Stimulated activated naive CD8-positive, alpha-beta T cell treated with anti-CD3 and anti-CD28 coated beads, Interleukin-15, amount 100 ng/mL, for 72 hours (primary cell): ENCODE results near the gene SLC8A1.

Experiments
- ATAC-seq: fragments of 150-1000 bp; cut with Tn5 transposase; 2 replicates; pipeline ENCODE4 v1.10.0; 2021; ENCODE audit warnings: mild to moderate bottlenecking, moderate library complexity
- DNase-seq, 2 donors: peaks; one replicate each; pipeline ENCODE4 v3.0.0; 2021 to 2022
- H3K27ac Mint-ChIP-seq, 2 donors: one replicate each; pipeline ENCODE4 v1.8.0; 2022; ENCODE audit warnings: mild to moderate bottlenecking in 2 of 2, mixed read lengths in 2 of 2, moderate library complexity in 2 of 2
- H3K27me3 Mint-ChIP-seq: one replicate; pipeline ENCODE4 v1.8.0; 2022; ENCODE audit warnings: mixed read lengths
- H3K4me1 Mint-ChIP-seq: one replicate; pipeline ENCODE4 v1.8.0; 2022; ENCODE audit warnings: mild to moderate bottlenecking, mixed read lengths
- H3K4me3 Mint-ChIP-seq, 2 donors: one replicate each; pipeline ENCODE4 v1.8.0; 2022; ENCODE audit warnings: mild to moderate bottlenecking in 2 of 2, mixed read lengths in 2 of 2, moderate library complexity in 1 of 2
- H3K9me3 Mint-ChIP-seq, 2 donors: one replicate each; pipeline ENCODE4 v1.8.0; 2022; ENCODE audit warnings: mixed read lengths in 2 of 2

SLC8A1 gene

DNA sequence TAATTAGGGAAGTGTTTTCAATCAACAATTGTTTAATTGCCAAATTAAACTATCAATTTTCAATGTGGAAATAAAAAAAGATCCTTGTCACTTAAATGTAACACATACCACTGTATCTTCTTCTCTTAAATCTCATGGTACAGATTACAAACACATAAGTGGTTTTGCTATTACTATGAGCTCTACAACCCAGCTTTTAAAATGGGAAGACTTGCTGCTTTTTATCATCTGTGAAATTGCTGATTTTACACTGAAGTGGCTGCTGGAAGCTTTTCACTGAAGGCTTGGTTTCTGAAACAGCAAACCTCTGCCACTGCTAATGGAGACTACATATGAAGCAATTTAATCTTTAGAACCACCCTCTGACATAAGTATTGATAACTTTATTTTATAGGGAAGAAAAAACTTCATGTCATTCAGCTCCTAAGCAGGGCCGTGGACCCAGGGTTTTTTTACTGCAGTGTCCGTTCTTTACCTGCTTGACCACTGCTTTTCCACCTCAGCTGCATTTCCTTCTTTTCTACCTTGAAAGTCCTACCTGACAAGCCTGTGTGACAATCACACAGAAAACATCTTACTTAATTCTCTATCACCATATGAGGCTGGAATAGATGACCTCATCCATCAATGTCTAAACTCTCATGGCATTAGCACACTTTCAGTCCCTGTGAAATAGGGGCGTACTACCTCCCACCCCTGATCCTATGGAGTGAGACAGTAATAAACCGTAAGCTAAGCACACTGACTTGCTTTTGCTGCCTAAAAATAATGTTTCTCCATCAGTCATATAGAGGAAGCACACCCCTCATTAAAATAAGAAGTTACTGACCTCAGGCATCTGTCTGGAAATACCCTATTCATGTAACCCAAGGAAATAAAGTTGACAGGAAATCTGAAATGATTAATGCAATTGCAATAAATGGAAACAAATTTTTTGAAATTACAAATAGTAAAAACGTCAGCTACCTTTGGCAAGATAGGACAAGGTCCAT lies 19.2 kb upstream of the SLC8A1 start:
- H3K27me3 Mint-ChIP-seq = no peaks in the 10 kb centered on the region
- no peaks in the 10 kb centered on the region for H3K9me3 Mint-ChIP-seq
- peak overlapping the region in 1 of 2 donors; percentile 65 for H3K27ac Mint-ChIP-seq
- ATAC-seq (no peak), DNase-seq (no peak)
- H3K4me1 Mint-ChIP-seq = no peaks in the 10 kb centered on the region
- H3K4me3 Mint-ChIP-seq = no peak overlapping the region

DNA sequence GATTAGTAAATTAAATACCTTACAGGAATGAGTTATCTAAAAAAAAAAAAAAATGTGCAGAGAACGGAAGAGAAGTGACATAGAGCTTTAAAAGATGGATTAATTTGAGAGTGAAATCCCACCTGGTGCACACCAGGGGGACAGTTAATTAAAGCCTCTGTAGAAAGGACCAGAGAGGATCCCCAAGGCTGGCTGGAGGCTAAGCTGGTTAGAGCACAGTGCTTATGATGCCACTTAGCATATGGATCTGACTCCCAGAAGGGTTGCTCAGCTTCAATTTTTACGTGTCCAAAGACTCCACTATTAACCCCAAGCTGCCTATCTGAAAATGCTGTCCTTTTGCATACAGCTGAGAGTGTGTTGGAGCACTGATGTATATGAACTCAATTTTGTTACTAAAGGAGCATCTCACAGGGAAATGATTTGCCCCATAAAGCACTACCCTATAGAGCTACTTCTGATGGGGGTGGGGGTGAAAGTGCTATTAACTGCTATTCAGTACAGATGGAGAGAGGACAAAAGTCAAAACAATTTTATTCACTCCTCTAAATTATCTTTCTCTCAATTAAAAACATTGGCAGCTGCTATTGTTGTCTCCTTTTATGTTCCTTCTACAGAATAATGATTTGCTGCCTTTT lies 15.2 kb upstream of the SLC8A1 start:
- ATAC-seq (no peak), DNase-seq (no peak)
- no peaks in the 10 kb centered on the region for H3K4me1 Mint-ChIP-seq

DNA sequence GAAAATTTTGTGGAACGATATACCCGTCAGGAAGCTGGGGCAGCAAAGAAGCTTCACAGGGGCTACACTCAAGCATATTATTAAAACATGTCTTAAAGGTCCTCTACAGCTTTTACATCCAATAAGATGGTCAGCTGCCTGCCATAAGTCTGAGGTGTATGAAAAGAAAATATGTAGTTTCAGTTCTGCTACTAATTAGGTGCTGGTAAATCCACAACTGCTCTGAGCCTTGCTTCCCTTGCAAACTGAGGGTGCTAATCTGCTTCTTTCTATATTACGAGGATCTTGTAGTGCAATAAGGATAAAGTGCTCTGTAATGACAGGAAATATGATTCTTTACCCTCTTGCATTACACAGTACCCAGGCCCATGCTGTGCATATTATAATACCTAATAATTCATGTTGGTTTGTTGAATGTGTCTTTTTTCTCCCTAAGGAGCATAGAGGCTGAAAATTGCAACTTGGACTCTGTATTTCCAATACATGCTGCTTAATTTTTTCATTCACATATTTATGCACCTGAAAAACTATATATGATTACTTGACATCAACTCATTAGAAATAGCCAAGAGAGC lies 14.5 kb upstream of the SLC8A1 start:
- Mint-ChIP-seq H3K4me1 (no peaks in the 10 kb centered on the region), H3K4me3 (no peak overlapping the region), H3K27ac (peak overlapping the region in 1 of 2 donors; percentile 73), H3K27me3 (no peaks in the 10 kb centered on the region), H3K9me3 (no peaks in the 10 kb centered on the region)
- no peak for ATAC-seq
- no peak for DNase-seq

More for the DNA sequence above, 15.2 kb upstream of the SLC8A1 start:
- Mint-ChIP-seq H3K9me3 (no peaks in the 10 kb centered on the region), H3K27me3 (no peaks in the 10 kb centered on the region), H3K27ac (peak overlapping the region in 1 of 2 donors; percentile 73), H3K4me3 (no peak overlapping the region)

DNA sequence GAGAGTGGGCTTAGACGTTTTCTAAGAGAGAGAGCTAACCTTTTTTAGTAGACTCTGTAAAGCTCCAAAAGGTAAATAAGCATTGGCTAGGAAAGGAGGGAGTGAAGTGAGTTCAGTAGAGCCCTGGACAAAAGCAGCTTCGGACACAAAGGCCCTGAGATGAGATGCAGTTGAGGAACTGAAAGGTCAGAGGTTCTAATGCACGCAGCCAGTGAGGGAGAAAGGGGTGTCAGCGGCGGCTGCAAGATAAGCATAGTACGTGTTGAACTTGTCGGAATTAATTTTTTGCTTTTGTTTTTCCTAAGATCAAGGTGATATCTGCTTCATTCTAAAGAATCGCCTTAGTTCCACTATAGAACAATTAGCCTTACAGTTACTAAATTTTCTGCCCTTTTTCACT lies 11.2 kb upstream of the SLC8A1 start:
- ATAC-seq (no peak), DNase-seq (no peak)
- no peaks in the 10 kb centered on the region for H3K4me1 Mint-ChIP-seq
- H3K27ac Mint-ChIP-seq = no peak overlapping the region
- no peaks in the 10 kb centered on the region for H3K27me3 Mint-ChIP-seq
- H3K4me3 Mint-ChIP-seq = no peak overlapping the region
- H3K9me3 Mint-ChIP-seq = no peaks in the 10 kb centered on the region

DNA sequence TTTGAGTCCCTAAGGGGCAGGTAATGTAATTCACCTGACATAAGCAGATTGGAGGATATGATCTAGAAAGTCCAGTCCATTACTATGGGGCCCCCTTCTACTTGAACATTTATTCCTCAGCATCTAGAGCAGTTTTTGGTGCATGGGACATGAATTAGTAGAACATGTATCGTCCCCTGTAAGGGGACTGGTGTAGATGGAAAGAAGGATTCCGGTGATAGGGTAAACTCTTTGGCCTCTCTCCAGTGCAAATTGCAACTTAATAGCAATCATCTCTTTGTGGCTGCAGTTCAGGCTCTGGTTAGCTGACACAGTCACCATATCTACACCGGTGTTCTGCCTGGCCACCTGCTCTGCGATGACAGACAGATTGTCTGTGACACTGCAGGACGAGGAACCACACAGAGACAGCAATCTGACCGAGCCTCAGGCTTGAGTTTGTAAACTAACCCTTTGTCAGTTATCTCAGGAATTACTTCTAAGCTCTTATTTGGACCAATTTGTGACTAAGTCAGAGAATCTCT lies 6.4 kb upstream of the SLC8A1 start:
- Mint-ChIP-seq H3K4me1 (no peaks in the 10 kb centered on the region), H3K4me3 (no peak overlapping the region), H3K9me3 (no peaks in the 10 kb centered on the region), H3K27ac (no peak overlapping the region), H3K27me3 (peaks cover 1% of the 10 kb centered on the region)
- DNase-seq (no peak), ATAC-seq (no peak)

DNA sequence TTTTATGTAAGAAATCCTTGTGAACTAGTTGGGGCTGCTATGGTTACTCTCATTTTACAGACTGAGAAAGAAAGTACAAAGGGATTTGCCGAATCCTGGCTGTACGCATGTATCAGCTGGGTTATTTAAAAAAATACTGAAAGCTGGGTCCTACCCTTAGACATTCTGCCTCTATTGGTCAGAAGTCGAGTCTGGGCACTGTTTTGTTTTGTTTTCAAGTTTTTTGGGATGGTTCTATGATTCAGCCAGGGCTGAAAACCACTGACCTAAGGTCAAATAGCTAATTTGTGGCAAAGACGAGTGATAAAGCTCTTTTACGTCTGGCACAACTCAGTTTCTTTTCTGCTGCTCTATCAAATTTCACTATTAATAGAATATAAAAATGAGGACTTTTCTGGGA lies 5.9 kb upstream of the SLC8A1 start:
- H3K9me3 Mint-ChIP-seq = no peaks in the 10 kb centered on the region
- peaks cover 6% of the 10 kb centered on the region for H3K27me3 Mint-ChIP-seq
- H3K4me3 Mint-ChIP-seq = no peak overlapping the region
- no peak for ATAC-seq
- no peaks in the 10 kb centered on the region for H3K4me1 Mint-ChIP-seq
- H3K27ac Mint-ChIP-seq = no peak overlapping the region
- no peak for DNase-seq

DNA sequence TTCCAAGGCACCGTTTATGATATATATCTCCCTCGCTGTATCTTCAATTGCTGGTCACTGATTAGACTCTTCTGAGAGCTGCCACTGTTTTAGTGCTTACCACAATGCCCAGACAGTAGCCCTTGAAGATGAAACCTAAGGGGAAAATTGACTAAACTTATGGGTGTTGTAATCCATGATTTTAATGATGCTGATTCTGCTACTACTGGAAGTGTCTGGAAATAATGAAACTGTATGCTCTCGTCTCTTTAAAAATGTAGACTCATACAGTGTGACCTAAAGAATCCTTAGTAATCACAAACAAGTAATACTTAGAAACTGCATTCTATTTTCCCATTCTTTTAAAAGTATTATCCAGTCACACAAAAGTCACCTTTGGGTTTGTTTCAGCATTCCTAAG lies 5.5 kb upstream of the SLC8A1 start:
- no peak for ATAC-seq

DNA sequence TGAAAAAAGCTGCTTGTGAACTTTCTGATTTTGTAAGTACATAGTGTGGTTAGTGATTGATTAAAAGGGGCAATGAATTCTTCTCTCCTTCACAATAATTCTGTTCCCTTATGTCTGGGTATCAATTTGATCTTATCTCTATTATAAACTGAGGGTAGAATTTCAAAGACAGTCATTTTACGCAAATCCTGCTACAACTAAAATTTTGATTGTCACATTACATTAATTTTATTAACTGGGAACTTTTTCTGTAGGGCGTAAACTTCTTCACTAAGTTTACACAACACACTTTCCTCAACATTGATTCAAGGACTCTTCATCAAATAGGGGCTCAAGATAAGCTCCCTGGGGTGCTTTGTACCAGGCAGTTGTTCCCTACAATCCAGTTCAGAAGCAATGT lies 5.0 kb upstream of the SLC8A1 start:
- ATAC-seq = no peak
- no peak for DNase-seq
- Mint-ChIP-seq H3K9me3 (no peaks in the 10 kb centered on the region), H3K27me3 (peaks cover 15% of the 10 kb centered on the region), H3K4me1 (peaks cover 7% of the 10 kb centered on the region), H3K4me3 (no peak overlapping the region), H3K27ac (no peak overlapping the region)

More for the DNA sequence above, 5.5 kb upstream of the SLC8A1 start:
- H3K4me3 Mint-ChIP-seq = no peak overlapping the region
- H3K27me3 Mint-ChIP-seq = peaks cover 11% of the 10 kb centered on the region
- no peak overlapping the region for H3K27ac Mint-ChIP-seq
- no peaks in the 10 kb centered on the region for H3K9me3 Mint-ChIP-seq
- peaks cover 4% of the 10 kb centered on the region for H3K4me1 Mint-ChIP-seq
- no peak for DNase-seq

DNA sequence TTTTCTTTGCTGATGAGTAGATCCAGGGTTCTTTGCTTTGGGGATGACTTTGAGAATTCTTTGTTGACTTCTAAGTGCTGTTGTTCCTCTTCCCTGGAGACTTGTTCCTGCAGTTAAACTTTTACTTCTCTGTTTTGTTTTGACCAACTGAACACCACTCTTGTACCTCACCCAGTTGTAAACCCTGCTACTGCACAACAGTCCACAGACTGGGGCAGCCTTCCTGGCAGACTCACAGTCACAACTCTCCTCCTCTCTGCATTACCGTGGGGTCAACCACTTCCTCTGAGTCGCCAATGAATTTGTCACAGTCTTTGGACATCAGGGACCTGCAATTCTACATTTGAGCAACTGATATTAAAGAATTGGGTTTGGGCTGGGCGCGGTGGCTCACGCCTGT lies 3.8 kb upstream of the SLC8A1 start:
- peaks cover 17% of the 10 kb centered on the region for H3K4me1 Mint-ChIP-seq
- H3K4me3 Mint-ChIP-seq = no peak overlapping the region
- H3K9me3 Mint-ChIP-seq = no peaks in the 10 kb centered on the region
- H3K27me3 Mint-ChIP-seq = peaks cover 28% of the 10 kb centered on the region
- no peak for DNase-seq
- H3K27ac Mint-ChIP-seq = peak overlapping the region in 1 of 2 donors; percentile 65
- no peak for ATAC-seq

DNA sequence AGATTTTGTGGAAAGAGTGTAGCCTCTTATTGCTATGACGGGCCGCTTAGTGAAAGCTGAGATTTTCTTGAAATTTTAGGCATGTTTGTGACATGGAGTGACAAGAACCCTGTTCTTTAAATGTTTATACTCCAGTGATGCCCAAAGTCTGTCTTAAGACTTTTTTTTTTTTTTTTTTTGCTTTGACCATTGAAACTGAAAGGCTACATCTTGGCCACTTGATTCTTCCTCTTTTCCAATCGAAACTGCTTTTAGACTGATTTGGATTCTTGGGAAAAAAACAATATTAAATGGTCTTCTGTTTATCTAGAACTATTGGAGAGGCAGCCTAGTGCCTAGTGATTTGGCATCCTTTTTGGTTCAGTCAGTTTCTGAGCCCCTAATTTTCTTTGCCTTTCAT lies 2.4 kb upstream of the SLC8A1 start:
- ATAC-seq = no peak
- Mint-ChIP-seq H3K9me3 (no peaks in the 10 kb centered on the region), H3K4me3 (no peak overlapping the region), H3K27ac (no peak overlapping the region), H3K4me1 (peaks cover 22% of the 10 kb centered on the region), H3K27me3 (peaks cover 36% of the 10 kb centered on the region)
- no peak for DNase-seq

DNA sequence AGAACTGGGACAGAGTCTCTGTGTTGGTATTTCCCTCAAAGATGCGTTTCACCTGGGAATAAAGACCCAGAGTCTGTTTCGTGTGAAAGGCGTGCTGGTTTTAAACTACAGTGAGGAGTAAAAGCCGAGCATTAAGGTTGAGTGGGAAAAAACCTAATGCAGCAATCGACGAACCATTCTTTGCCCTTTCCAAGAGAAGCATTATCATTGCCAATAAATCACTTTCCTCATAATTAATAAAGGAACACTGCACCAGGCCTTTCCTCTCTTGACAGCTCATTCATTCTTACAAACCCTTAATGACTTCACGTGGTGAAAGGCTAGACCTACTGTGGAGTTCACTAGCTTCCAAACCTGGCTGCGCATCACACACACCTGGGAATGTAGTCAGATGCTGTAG lies 896 bp upstream of the SLC8A1 start:
- DNase-seq (no peak), ATAC-seq (no peak)
- no peaks in the 10 kb centered on the region for H3K9me3 Mint-ChIP-seq
- peaks cover 22% of the 10 kb centered on the region for H3K4me1 Mint-ChIP-seq
- H3K4me3 Mint-ChIP-seq = peak overlapping the region; percentile 75 to 76
- peaks cover 49% of the 10 kb centered on the region for H3K27me3 Mint-ChIP-seq
- no peak overlapping the region for H3K27ac Mint-ChIP-seq

DNA sequence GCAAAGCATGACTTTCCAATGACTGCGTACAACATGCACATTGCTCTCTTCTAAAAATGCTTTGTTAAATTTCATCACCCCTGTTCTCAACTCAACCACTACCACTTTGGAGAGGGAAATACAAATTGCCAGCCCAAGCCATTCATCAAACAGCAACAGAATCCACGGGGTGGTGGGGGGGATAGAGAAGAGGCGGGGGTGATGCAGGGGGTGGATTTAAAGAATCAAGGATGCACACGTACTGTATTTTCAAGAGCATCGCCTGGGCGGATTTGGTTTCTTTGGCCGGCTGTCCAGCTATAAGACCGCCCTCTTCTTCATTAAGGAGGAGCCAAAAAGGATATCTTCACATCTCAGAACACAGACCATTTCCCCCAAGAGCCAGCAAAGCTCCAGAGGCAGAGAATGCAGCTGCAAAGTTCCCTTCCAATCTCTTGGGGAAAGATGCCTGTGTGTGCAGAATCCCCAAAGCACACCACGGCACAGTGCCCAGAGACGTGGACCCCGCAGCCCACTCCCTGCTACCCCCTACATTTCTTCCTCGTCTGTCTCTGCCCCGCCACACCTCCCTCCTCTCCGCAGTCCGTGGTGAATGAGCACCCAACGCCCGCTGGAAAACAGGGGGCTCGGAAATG lies 977 bp downstream of the SLC8A1 start:
- DNase-seq (no peak), ATAC-seq (peak; percentile 39)
- Mint-ChIP-seq H3K27ac (no peak overlapping the region), H3K9me3 (no peaks in the 10 kb centered on the region), H3K27me3 (peaks cover 51% of the 10 kb centered on the region), H3K4me3 (peak overlapping the region; percentile 72 to 82), H3K4me1 (peaks cover 22% of the 10 kb centered on the region)

DNA sequence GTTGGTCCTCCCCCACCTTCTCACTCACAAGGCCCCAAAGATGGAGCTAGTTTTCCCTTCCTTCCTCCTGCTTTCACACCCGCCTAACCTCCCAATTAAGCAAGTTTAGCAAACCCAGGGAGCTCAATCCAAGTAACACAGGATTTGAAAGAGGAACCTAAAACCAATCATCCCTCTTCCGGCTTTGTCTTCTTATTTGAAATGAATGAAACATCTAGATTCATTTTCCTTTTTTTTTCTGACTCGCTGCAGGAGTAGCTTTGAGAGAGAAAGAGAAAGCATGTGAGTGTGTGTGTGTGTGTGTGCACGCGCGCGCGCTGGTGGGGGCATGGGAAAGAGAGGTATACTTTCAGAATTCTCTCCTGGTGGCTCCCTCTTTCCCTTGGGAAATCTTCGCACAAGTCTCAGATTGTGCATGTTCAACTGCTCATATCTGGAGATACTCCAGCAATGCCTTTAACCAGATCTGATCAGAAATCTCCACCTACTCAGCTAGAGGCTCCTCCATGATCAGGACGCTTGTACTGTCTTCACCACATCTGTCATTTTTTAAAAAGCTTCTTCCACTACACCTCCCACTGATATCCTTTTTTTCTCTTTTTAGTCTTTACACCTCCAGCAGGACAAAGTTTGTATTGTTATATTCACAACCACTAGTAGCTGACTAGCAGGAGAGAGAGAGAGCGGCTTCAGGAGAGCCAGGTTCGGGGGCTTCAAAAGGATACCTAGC lies 1.7 kb downstream of the SLC8A1 start:
- Mint-ChIP-seq H3K9me3 (no peaks in the 10 kb centered on the region), H3K27ac (no peak overlapping the region), H3K4me3 (peak overlapping the region; percentile 72 to 82), H3K4me1 (peaks cover 22% of the 10 kb centered on the region), H3K27me3 (peaks cover 51% of the 10 kb centered on the region)
- DNase-seq = no peak
- ATAC-seq = peak; percentile 34

DNA sequence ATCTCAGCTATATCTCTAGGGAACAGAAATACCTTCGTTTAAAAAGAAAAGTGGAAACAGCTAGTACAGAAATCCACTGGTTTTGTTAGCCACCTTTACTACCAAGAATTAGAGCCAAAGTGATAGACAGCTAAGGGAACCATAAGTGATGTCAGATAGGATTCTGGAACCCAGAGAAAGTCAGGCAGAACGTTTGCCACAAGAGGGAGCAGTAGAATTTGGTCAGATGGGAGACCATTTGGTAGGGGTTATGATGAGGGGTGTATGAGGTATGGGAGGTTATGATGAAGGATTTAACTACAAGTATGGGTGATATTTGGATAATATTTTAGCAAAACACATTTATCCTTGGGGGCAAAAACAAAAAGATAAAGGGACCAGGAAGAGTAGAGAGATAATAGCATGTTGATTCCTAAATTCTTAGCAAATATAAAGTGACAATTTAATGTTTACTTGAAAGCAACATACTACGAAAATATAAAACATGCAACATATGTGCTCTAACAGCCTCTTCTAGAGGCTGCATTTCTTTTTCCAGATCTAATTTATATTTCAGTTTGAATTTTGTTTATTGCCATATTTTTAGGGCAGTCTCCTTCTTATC lies 3.3 kb downstream of the SLC8A1 start:
- peaks cover 22% of the 10 kb centered on the region for H3K4me1 Mint-ChIP-seq
- H3K9me3 Mint-ChIP-seq = no peaks in the 10 kb centered on the region
- ATAC-seq (no peak), DNase-seq (peak in 1 of 2 donors; percentile 13)
- no peak overlapping the region for H3K4me3 Mint-ChIP-seq
- H3K27ac Mint-ChIP-seq = no peak overlapping the region
- H3K27me3 Mint-ChIP-seq = peaks cover 51% of the 10 kb centered on the region
